ENCODE data around the gene ELANE.
"Not testable (repeated sequence)": the region's sequence is repeated elsewhere in the genome, so short reads cannot be mapped to it uniquely, and the experiment has no call there.

ELANE gene

DNA sequence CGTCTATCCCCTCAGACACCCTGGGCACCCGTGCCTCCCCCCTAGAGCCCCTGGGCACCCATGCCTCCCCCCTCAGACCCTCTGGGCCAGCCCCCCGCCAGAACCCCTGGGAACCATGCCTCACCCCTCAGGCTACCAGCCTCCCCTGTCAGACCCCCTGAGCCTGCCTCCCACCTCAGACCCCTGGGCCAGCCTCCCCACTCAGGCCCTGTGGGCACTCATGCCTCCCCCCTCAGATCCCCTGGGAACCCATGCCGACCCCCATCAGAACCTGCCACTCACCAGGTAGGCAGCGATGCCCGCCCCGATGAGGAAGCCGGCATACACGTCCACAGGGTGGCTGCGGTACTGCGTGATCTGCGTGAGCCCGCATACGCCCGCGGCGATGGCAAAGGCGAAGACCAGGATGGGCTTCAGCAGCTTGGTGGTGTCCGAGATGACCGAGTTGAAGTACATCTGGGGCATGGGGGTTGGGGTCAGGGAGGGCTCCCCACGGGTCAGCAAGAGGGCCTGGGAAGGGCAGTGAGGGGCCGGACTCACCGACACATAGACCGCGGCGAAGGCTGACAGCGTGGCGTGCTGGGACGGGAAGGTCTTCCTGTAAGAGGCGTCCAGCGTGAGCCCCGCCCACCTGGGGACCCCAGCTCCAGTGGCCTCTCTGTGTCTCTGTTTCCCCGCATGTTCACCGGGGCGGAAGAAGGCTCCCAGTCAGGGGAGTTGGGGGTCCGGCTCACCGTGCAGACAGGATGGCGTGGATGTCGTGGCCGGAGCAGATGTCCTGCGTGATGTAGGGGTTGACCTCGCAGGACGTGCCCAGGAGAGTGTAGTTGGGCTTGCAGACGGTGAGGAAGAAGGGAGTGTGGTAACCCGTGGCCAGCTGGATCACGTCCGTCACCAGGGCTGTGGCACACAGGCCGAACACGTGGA lies 37.7 kb upstream of the ELANE start:
- no peak for DNase-seq

DNA sequence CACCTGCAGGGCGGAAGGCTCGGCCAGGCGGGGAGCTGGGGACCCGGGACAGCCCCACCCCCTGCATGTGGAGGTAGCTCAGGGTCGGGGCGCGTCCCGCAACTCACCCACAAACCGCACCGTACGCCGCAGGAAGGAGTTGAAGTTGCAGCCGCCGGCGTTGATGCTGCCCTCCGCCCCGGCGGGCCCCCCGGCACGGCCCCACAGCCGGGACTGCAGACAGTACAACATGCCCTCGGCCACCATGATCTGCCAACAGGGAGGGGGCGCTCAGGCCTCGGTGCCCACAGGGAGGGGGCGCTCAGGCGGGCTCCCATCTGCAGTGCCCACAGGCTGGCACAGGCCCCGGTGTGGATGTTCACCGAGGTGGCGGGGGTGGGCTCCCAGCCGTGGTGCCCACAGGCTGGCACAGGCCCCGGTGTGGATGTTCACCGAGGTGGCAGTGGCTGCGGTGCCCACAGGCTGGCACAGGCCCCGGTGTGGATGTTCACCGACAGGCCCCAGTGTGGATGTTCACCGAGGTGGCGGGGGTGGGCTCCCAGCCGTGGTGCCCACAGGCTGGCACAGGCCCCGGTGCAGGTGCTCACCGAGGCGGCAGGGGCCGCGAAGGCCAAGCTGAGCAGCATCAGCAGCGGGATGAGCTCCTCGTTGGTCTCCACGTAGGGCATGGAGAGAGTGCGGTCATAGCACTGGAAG lies 36.9 kb upstream of the ELANE start:
- DNase-seq = no peak

DNA sequence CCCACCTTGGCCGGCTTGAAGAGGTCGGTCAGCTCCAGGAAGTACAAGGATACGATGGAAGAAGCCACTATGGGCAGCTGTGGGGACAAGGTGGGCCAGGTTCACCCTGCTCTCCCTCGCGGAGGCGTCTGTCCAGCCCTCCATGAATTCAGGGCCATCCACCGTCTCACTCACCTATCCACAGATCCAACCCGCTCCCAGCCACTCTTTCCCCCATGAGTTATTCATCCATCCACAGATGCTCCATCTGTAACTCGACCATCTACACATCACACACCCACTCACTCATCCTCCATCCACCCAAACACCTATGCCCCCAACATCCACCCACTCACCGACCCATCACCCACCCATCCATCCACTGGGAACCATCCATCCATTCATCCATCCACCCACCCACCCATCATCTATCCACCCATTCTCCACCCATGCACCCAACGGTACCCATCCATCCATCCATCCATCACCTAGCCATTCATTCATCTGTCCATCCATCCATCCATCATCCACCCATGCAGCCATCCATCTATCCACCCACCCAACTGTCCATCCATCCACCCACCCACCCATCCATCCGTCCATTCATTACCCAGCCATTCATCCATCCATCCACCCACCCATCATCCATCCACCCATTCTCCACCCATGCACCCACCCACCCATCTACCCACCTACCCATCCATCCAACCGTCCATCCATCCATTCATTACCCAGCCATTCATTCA lies 36.2 kb upstream of the ELANE start:
- DNase-seq = no peak

DNA sequence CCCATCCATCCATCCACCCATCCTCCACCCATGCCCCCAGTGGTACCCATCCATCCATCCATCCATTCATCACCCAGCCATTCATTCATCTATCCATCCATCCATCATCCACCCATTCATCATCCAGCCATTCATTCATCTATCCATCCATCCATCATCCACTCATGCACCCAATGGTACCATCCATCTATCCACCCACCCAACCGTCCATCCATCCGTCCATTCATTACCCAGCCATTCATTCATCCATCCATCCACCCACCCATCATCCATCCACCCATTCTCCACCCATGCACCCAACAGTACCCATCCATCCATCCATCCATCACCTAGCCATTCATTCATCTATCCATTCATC lies 35.6 kb upstream of the ELANE start:
- DNase-seq = no peak

DNA sequence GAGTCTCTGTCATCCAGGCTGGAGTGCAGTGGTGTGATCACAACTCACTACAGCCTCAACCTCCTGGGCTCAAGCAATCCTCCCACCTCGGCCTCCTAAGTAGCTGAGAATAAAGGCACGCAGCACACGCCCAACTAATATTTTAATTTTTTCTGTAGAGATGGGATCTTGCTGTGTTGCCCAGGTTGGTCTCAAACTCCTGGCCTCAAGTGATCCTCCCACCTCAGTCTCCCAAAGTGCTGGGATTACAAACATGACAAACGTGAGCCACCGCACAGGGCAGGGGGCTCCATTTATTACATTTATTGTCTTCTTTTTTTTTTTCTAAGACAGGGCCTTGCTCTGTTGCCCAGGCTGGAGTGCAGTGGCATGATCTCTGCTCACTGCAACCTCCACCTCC lies 31.9 kb upstream of the ELANE start:
- not testable (repeated sequence) for DNase-seq

DNA sequence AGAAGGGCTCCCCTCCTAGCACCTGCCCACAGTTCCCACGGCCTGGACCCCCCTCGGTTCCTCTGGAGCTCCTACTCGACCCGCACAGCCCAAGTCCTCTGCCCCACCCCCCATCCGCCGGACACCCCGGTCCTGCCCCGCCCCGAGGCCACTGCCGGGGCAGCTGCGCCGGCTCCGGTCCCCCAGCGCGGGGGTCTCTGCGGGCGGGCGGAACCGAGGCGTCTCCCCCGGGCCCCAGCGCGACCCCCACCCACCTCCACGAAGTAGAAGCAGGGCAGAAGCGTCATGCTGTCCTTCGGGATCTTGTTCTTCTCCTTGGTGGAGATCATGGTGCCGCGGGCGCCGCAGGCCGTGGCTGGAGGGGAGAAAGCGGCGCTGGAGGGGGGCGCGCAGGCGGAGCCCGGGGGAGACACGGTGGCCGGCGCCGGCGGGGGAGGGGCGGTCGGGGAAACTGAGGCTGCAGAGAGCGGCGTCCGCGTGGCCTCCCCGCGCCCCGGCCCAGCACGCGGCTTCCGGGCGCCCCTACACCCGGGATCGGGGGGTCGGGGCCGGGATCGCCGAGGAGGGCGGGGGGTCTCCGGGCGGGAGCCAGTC lies 30.8 kb upstream of the ELANE start:
- no peak for DNase-seq

DNA sequence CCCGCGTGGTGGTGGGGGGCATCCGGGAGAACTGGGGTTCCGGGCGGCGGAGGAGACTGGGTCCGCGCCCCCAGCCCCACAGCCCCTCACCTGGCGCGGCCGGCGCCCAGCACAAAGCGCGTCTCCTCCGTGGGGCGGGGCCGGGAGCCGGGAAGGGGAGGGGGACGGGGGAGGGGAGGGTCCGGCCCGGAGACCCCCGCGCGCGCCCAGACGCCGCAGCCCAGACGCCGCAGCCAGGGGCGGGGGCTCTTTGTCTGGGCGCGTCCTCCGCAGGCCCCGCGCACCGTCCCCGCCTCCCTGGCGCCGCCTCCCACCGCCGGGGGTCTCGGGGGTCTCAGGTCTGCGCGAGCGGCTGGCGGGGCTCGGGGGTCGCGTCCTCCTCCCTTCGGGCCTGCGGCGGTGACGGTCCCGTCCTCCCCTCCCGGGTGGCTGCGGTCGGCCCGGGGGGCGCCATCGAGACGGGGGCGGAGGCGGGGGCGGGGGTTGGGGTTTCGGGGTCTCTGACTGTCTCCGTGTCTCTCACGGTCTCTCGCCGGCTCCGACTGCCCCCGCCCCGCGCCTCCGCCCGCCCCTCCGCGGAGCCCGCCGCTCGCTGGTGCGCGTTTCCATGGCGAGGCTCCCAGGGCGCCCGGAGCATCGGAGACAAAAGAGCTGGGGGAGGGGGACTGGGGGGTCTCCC lies 30.1 kb upstream of the ELANE start, which contains the start of gene PLPPR3:
TSS of gene PLPPR3 (minus strand) at position 131 of the 679 bp plus-strand sequence. CDS start 396 bp downstream, outside the sequence.
- DNase-seq = no peak

DNA sequence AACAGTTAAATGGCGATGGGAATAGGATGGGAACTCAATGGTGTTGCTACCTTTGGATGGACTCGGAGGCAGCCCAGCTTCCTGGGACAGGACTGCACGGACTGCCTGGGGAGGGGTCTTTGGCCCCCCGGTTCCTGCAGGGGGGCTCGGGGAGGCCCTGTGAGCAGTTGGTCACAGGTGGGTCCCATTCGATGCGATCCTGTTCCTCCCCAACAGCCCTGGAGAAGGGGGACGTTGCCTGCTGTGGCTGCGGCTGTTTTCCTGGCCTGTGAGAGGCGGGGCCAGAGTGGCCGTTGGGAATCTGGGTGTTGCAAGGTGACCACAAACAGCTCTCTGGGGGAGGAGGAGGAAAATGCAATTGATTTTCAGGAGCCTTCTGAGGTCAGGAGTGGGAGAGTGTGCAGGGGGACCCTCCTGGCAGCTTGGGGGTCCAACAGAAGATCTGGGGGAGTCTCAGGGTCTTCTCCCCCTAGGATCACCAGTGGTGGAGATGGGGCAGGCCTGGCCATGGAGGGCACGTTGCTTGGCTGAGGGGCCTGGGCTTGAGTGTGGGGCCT lies 28.5 kb upstream of the ELANE start:
- DNase-seq = no peak

DNA sequence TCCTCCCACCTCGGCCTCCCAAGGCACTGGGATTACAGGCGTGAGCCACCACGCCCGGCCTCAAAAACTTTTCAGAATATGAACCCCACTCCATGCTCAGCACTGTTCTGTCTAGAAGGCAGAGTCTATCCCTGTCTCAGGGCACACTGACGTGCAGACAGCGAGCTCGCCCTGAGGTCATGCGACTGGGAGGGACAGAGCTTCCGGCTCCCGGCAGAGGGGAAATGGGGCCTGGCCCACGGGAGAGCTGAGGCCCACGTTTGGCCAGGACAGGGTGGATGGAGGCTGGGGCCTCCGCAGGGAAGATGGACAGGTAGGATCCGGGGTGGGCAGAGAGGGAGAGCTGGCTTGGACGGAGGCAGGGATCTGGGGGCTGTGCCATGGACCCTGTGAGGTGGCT lies 27.2 kb upstream of the ELANE start:
- DNase-seq = no peak

DNA sequence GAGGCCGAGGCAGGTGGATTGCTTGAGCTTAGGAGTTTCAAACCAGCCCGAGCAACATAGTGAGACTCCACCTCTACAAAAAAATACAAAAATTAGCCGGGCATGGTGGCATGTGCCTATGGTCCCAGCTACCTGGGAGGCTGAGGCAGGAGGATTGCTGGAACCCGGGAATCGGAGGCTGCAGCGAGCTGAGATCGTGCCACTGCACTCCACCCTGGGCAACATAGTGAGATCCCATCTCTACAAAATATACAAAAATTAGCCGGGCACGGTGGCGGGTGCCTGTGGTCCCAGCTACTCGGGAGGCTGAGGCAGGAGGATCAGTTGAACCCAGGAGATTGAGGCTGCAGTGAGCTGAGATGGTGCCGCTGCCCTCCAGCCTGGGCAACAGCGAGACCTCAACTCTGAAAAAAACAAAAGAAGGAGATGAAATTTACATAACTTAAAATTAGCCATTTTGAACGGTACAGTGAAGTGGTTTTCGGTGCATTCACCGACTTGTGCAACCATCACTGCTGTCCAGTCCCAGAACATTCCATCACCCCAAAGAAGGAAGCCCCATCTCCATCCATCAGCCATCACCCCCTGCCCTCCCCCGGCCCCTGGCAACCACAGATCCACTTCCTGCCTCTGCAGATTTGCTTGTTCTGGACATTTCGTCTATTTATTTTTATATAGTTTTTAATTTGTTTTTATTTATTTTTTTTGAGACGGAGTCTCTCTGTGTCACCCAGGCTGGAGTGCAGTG lies 26.0 kb upstream of the ELANE start:
- no peak for DNase-seq

DNA sequence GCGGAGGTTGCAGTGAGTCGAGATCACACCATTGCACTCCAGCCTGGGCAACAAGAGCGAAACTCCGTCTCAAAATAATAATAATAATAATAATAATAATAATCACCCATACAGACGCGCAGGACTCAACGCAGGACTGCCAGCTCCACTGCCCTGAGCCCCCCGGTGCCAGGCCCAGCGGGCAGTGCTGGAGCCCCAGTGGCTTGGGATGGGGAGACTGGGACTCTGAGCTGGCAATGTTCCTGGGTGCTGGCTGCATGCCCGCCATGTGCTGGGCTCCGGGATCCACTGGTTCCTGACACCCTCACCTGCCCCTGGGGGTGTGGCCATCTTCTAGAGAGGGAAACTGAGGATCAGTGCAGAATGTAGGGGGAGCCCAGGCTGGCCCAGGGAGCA lies 24.8 kb upstream of the ELANE start:
- DNase-seq = no peak

DNA sequence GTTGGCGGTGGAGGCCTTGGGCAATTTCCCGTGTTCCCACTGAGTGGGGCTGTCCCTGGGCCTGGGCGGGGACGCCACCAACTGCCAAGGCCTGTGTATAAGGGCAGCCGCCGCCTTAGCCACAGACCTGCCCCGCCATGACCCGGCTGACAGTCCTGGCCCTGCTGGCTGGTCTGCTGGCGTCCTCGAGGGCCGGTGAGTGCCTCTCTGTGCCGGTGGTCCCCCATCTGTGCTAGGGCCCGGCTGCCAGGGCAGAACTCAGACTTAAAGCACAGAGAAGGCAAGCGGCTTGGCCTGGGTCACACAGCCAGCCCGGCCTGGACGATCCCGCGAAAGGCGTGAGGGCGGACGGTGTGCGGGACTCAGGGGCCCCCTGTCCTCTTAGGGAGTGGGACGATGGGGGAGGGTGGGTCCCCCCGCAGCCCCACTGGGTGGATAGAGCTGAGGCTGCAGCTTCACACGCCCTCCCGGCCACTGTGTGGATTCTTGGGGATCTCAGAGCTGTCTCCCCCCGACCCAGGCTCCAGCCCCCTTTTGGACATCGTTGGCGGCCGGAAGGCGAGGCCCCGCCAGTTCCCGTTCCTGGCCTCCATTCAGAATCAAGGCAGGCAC lies 24.3 kb upstream of the ELANE start, which contains the start of gene AZU1:
TSS of gene AZU1 (plus strand) at position 128 of the 612 bp plus-strand sequence. CDS start at position 138, 10 bp downstream.
- DNase-seq = no peak

DNA sequence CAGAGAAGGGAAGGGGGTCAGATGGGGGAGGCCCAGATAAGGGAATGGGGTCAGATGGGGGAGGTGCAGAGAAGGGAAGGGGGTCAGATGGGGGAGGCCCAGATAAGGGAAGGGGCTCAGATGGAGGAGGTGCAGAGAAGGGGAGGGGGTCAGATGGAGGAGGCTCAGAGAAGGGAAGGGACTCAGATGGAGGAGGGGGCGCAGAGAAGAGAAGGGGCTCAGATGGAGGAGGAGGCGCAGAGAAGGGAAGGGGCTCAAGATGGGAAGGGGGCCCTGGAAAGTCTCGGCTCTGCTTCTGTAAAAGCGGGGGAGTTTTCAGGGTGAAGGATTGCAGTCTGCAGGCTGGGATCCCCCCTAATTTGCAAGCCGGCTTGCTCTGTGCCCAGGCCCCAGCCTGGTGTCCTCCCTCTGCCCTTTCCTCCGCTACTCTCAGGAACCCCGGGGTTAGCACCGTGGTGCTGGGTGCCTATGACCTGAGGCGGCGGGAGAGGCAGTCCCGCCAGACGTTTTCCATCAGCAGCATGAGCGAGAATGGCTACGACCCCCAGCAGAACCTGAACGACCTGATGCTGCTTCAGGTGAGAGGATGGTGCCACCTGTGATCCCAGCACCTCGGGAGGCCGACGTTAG lies 22.9 kb upstream of the ELANE start:
- no peak for DNase-seq

DNA sequence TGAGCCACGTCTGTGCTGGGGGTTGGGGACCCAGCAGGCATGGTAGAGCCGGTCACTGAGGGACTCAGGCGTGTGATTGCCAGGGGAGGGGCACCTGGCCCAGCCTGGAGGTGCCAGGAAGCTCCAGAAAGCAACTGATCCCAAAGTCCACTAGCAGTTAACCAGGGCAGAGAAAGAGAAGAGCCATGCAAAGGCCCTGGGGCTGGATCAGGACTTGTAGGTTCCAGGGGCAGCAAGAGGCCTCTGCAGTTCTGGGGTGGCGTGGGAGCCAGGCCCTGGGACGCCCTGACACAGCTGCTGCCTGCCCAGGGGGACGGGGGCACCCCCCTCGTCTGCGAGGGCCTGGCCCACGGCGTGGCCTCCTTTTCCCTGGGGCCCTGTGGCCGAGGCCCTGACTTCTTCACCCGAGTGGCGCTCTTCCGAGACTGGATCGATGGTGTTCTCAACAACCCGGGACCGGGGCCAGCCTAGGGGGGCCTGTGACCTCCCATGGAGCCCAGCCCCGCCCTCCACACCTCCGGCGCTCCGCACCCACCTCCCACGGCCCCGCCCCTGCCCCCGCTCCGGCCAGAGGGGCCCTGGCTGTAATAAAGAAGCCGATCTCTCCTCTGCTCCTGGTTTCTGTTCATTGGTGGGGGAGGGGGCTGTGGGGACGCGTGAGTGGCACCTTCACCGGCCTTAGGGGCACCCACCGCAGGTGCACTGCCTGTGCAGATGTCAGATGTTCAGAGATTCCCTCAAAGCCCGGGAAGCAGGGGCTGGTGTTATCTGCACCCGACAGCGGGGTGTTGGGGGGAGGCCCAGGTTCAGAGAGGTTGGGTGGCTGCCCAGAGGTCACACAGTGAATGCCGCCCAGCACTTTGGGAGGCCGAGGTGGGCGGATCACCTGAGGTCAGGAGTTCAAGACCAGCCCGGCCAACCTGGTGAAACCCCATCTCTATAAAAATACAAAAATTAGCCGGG lies 20.4 kb upstream of the ELANE start:
- DNase-seq = no peak

DNA sequence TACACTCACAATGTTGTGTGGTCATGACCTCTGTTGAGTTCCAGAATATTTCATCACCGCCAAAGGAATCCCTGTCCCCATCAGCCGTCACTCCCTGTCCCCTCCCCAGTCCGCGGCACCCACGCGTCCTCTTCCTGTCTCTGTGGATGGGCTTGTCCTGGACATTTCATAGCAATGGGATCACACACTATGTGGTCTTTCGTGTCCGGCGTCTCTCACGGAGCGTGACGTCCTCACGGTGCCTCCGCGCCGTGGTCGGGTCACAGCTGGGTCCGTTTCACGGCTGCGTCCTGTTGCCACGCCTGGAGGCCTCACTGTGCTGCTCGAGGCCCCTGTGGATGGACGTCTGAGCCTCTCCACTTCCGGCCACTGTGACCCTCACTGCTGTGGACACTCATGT lies 17.9 kb upstream of the ELANE start:
- DNase-seq = no peak

DNA sequence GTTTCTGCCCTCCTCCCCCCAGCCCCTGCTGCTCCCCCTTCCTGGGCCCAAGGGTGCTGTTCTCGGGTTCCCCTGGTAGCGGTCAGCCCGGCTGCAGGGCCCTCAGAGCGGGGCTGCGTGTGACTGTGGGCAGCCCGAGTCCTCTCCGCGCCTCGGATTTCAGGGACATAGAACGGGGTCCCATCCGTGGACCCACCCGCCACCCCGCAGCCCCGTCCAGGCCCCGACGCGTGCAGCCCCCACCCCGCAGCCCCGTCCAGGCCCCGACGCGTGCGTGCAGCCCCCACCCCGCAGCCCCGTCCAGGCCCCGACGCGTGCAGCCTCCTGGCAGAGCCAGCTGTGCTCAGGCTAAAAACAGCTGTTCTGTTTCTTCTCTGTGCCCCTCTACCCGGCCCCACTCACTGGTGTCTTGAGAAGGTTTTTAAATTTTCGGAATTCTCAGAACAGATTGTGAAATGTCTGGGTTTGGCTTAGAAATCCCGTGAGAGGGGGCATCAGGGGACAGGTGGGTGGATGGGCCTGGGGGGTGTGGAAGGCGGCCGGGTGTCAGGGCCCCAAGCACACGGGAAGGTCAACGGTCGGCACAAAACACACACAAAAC lies 16.8 kb upstream of the ELANE start:
- DNase-seq = no peak

DNA sequence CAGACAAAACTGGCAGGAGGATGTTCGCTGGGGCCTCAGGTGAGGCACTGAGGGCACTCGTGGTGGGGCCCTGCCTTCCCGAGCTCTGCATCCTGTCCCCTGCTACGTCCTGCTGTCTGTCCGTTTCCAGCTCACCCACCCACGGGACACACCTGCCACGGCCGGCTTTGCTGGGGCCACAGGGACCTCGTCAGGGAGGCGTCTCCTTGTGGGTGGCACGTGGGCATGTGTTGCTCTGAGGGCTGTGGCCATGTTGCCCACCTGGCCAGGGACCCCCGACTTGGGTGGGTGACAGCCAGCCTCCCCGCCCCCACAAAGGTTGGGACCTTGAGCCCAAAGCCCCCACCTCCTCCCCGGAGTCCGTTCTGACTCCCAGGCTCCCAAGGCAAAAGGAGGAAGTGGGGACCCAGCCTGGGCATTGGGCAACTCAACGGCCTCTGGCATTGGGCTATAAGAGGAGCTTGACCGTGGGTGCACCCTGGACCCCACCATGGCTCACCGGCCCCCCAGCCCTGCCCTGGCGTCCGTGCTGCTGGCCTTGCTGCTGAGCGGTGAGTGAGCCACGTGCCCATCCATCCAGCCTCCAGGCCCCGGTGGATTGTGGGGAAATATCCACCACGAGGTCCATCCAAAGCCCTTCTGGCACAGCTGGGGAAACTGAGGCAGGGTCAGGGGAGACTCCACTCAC lies 11.4 kb upstream of the ELANE start, which contains the start of gene PRTN3:
TSS of gene PRTN3 (plus strand) at position 481 of the 688 bp plus-strand sequence. CDS start at position 491, 10 bp downstream.
- DNase-seq = no peak

DNA sequence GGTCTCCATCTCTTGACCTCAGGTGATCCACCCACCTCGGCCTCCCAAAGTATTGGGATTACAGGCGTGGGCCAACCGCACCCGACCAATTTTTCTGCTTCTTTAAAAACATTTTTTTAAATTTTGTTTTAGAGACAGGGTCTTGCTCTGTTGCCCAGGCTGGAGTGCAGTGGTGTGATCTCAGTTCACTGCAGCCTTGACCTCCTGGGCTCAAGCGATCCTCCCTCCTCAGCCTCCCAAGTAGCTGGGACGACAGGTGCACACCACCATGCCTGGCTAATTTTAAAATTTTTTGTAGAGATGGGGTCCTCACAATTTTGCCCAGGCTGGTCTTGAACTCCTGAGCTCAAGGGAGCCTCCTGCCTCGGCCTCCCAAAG lies 9.3 kb upstream of the ELANE start:
- not testable (repeated sequence) for DNase-seq
